Sigmoid colon (tissue), 4 donors: Measurements from ENCODE around the gene WNT10A.

ENCODE experiments used
- EP300 ChIP-seq, 4 donors: sonication (generic); formaldehyde crosslinking; IDR thresholded peaks; one replicate each; pipeline ENCODE4 v1.6.1; 2017; ENCODE audit warnings: antibody characterized with exemption in 4 of 4
- POLR2A ChIP-seq, 2 donors: fragments of 450-650 bp; IDR thresholded peaks; one replicate each; pipeline ENCODE4 v1.6.1; 2016; ENCODE audit warnings: antibody characterized with exemption in 2 of 2, mild to moderate bottlenecking in 2 of 2, moderate library complexity in 2 of 2
- TF ChIP-seq, protein P1 (sequence below), 4 experiments: fragments of 450-650 bp in 3 of 4; fragments of 200-600 bp in 1 of 4; IDR thresholded peaks; one replicate each; pipeline ENCODE4 v1.5.1; 2016 to 2019; ENCODE audit warnings: antibody characterized with exemption in 4 of 4, mild to moderate bottlenecking in 3 of 4, moderate library complexity in 2 of 4

- TF ChIP-seq, protein P1, sequence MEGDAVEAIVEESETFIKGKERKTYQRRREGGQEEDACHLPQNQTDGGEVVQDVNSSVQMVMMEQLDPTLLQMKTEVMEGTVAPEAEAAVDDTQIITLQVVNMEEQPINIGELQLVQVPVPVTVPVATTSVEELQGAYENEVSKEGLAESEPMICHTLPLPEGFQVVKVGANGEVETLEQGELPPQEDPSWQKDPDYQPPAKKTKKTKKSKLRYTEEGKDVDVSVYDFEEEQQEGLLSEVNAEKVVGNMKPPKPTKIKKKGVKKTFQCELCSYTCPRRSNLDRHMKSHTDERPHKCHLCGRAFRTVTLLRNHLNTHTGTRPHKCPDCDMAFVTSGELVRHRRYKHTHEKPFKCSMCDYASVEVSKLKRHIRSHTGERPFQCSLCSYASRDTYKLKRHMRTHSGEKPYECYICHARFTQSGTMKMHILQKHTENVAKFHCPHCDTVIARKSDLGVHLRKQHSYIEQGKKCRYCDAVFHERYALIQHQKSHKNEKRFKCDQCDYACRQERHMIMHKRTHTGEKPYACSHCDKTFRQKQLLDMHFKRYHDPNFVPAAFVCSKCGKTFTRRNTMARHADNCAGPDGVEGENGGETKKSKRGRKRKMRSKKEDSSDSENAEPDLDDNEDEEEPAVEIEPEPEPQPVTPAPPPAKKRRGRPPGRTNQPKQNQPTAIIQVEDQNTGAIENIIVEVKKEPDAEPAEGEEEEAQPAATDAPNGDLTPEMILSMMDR (IDR thresholded peaks at IDR 0.05): no peak
- no peak for TF ChIP-seq POLR2A (IDR thresholded peaks at IDR 0.05)
- TF ChIP-seq EP300 (IDR thresholded peaks at IDR 0.05): no peak
Observed at GRCh38 chr2:218854860-218855259, 25.8 kb upstream of the WNT10A start.
